ENCODE measurements around the gene SMIM1.

DNA sequence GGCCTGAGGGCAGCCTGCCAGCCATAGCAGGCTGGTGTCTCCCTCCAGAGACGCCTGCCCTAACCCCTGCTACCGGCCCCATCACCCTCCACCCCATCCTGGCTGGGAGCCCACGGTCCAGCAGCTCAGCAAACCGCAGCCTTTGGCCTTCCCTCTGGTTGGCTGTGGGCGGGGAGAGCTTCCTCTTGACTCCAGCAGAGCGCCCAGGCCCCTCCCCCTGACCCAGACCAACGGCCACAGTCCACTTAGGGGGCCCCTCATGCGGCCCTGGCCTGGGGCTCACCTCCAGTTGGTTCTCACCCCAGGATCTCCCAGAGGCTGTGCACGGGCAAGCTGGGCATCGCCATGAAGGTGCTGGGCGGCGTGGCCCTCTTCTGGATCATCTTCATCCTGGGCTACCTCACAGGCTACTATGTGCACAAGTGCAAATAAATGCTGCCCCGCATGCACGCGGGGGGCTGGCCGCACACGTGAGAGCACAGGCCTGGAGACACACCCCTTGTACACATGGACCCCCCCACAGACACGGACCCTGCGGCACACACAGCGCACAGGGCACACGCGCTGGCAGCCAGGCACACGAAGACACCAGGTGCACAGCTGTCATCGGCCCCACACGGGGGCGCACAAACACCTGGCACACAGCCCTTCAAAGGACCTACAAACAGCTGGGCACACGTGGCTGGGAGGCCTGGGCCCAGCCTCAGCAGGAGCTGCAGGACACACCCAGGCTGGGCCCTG, 3.1 kb downstream of the SMIM1 start:
- no peak for TF ChIP-seq POLR2A (IDR thresholded peaks at IDR 0.05; ENCODE audit: borderline replicate concordance, extremely low read depth, insufficient read depth, insufficient read length)
- TF ChIP-seq RAD21 (IDR thresholded peaks at IDR 0.05; ENCODE audit: low read depth): no peak
- peak; percentile 73 to 76 (median 74) for TF ChIP-seq CTCF (IDR thresholded peaks at IDR 0.05 in 2 of 3, conservative IDR thresholded peaks at IDR 0.05 in 1 of 3; ENCODE audit: borderline replicate concordance in 1 of 3, insufficient read depth in 1 of 3, low read depth in 2 of 3, low read length in 2 of 3)
- no peak for TF ChIP-seq ZNF274 (IDR thresholded peaks at IDR 0.05; ENCODE audit: low read depth, low read length)
